Activated naive CD4-positive, alpha-beta T cell treated with anti-CD3 and anti-CD28 coated beads, Interleukin-2, amount 50 U/mL, for 16 hours (primary cell): ENCODE results near the gene NUP93.
"Not testable (repeated sequence)": the region's sequence is repeated elsewhere in the genome, so short reads cannot be mapped to it uniquely, and the experiment has no call there.

Experiments
- DNase-seq: peaks from one replicate; pipeline ENCODE4 v3.0.0-alpha.2; 2020

Gene NUP93

GRCh38 chr16:56783344-56783743, 53.4 kb downstream of the NUP93 start:
- no peak for DNase-seq

GRCh38 chr16:56785317-56785716, 55.4 kb downstream of the NUP93 start:
- no peak for DNase-seq

- DNase-seq, result no peak
Measured at GRCh38 chr16:56787167-56787566, 57.2 kb downstream of the NUP93 start.

GRCh38 chr16:56788435-56788834, 58.5 kb downstream of the NUP93 start:
- no peak for DNase-seq

- DNase-seq, result peak; percentile 19
Measured at GRCh38 chr16:56789360-56789759, 59.4 kb downstream of the NUP93 start.

GRCh38 chr16:56792967-56793366, 63.0 kb downstream of the NUP93 start:
- no peak for DNase-seq

GRCh38 chr16:56793492-56793891, 63.6 kb downstream of the NUP93 start:
- no peak for DNase-seq

- no peak for DNase-seq
Measured at GRCh38 chr16:56795011-56795410, 65.1 kb downstream of the NUP93 start.

GRCh38 chr16:56797038-56797437, 67.1 kb downstream of the NUP93 start:
- not testable (repeated sequence) for DNase-seq

- DNase-seq, result no peak
Measured at GRCh38 chr16:56797861-56798260, 67.9 kb downstream of the NUP93 start.

GRCh38 chr16:56798955-56799354, 69.0 kb downstream of the NUP93 start:
- no peak for DNase-seq

- DNase-seq, result no peak
Measured at GRCh38 chr16:56800355-56800754, 70.4 kb downstream of the NUP93 start.

GRCh38 chr16:56801762-56802161, 71.8 kb downstream of the NUP93 start:
- DNase-seq, result no peak

- DNase-seq, result no peak
Measured at GRCh38 chr16:56807011-56807675, 77.2 kb downstream of the NUP93 start.

- not testable (repeated sequence) for DNase-seq
Measured at GRCh38 chr16:56807676-56808067, 77.7 kb downstream of the NUP93 start.

- no peak for DNase-seq
Measured at GRCh38 chr16:56810954-56811353, 81.0 kb downstream of the NUP93 start.

- DNase-seq, result not testable (repeated sequence)
Measured at GRCh38 chr16:56811602-56812001, 81.7 kb downstream of the NUP93 start.

- DNase-seq, result no peak
Measured at GRCh38 chr16:56812884-56813283, 83.0 kb downstream of the NUP93 start.

- DNase-seq, result no peak
Measured at GRCh38 chr16:56814537-56815432, 84.9 kb downstream of the NUP93 start.

GRCh38 chr16:56815721-56816120, 85.8 kb downstream of the NUP93 start:
- DNase-seq, result no peak

- DNase-seq, result no peak
Measured at GRCh38 chr16:56817056-56817455, 87.1 kb downstream of the NUP93 start.

- DNase-seq, result no peak
Measured at GRCh38 chr16:56817938-56818337, 88.0 kb downstream of the NUP93 start.

- DNase-seq, result no peak
Measured at GRCh38 chr16:56823081-56823733, 93.3 kb downstream of the NUP93 start.

- no peak for DNase-seq
Measured at GRCh38 chr16:56824331-56824730, 94.4 kb downstream of the NUP93 start.
